ENCODE measurements around the gene STAT3. TPM values are rescaled to one million over a fixed set of nuclear protein-coding genes. Genes with fewer than 3 reads are reported as not detected.
A peak's percentile ranks its signal among the peaks of the same experiment; 100 is the strongest.

STAT3 gene
- total RNA-seq, 2 donors from 2014 or later, result 79.4 to 99.5 TPM

GRCh38 chr17:42274812-42275526 is 113.3 kb downstream of the STAT3 start:
- ATAC-seq, result no peak
- peak overlapping the region in 1 of 2 donors; percentile 77 for H3K4me3 ChIP-seq
- H3K27ac ChIP-seq, result peak overlapping the region in 1 of 4 donors; percentile 89
- WGBS, 2 donors, result 28 to 30% methylated on average over 13 of the region's 13 CpGs
- H3K27me3 ChIP-seq, result no peaks in the 10 kb centered on the region
- DNase-seq, result no peak
- H3K9me3 ChIP-seq, result no peaks in the 10 kb centered on the region
- H3K36me3 ChIP-seq (replicated peaks in 1 of 2; ENCODE audit: insufficient read depth in 1 of 2, low read depth in 2 of 2), result no peaks in the 10 kb centered on the region
- TF ChIP-seq POLR2A (IDR thresholded peaks at IDR 0.05), result no peak
- TF ChIP-seq, protein P1, sequence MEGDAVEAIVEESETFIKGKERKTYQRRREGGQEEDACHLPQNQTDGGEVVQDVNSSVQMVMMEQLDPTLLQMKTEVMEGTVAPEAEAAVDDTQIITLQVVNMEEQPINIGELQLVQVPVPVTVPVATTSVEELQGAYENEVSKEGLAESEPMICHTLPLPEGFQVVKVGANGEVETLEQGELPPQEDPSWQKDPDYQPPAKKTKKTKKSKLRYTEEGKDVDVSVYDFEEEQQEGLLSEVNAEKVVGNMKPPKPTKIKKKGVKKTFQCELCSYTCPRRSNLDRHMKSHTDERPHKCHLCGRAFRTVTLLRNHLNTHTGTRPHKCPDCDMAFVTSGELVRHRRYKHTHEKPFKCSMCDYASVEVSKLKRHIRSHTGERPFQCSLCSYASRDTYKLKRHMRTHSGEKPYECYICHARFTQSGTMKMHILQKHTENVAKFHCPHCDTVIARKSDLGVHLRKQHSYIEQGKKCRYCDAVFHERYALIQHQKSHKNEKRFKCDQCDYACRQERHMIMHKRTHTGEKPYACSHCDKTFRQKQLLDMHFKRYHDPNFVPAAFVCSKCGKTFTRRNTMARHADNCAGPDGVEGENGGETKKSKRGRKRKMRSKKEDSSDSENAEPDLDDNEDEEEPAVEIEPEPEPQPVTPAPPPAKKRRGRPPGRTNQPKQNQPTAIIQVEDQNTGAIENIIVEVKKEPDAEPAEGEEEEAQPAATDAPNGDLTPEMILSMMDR (IDR thresholded peaks at IDR 0.05), result no peak
- intact Hi-C loops (cut with DNase I), result no loop called here
- peaks cover 25% of the 10 kb centered on the region for H3K4me1 ChIP-seq

- Histone ChIP-seq H3K4me1 (peaks cover 25% of the 10 kb centered on the region), H3K36me3 (replicated peaks in 1 of 2; ENCODE audit: insufficient read depth in 1 of 2, low read depth in 2 of 2) (no peaks in the 10 kb centered on the region), H3K27ac (no peak overlapping the region), H3K4me3 (no peak overlapping the region), H3K27me3 (no peaks in the 10 kb centered on the region), H3K9me3 (no peaks in the 10 kb centered on the region)
- TF ChIP-seq, protein P1 (IDR thresholded peaks at IDR 0.05), result no peak
- no peak for TF ChIP-seq POLR2A (IDR thresholded peaks at IDR 0.05)
- DNase-seq, result no peak
- no peak for ATAC-seq
- 65 to 83% methylated on average over 3 of the region's 3 CpGs for WGBS, 2 donors
- intact Hi-C loops (cut with DNase I), result no loop called here
Measured at GRCh38 chr17:42274253-42274542, 114.0 kb downstream of the STAT3 start.

DNA sequence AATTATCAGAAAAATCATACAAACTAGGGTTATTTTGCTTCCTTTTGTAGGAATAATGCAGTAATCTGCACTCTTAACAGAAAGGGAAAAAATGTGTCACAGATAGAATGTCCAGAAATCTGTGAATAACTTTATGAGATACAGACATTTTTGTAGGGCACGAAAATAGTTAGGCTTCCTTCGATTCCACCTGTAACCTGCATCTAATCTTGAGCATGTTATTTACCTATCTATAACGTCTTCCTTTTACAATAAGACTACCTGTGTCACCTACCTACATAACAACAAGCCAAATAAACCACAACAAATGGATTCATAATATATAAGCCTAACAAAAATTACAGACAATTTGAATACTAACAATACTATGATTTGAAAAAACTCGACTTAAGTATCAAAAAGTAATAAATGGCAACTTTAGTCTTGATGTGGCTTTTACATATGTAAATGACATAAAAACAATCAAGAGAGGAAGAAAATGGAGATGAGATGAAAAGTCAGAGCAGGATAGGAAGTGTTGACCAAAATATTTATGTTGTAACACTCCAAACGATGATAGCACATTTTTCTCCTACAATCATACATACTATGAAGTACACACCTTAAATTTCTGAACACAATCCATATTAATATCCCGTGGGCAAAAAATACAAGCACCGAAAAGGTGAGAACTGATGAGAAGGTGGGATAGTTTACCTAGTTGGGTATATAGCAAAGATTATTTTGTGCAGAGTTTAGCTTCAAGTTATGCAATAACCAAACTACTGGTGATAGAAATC is 114.6 kb downstream of the STAT3 start:
- ATAC-seq (no peak), DNase-seq (no peak)
- Histone ChIP-seq H3K36me3 (replicated peaks in 1 of 2; ENCODE audit: insufficient read depth in 1 of 2, low read depth in 2 of 2) (no peaks in the 10 kb centered on the region), H3K27ac (no peak overlapping the region), H3K9me3 (no peaks in the 10 kb centered on the region), H3K4me3 (no peak overlapping the region), H3K4me1 (peaks cover 25% of the 10 kb centered on the region), H3K27me3 (no peaks in the 10 kb centered on the region)
- intact Hi-C loops (cut with DNase I), result no loop called here
- WGBS, 2 donors, result 51 to 70% methylated on average over 7 of the region's 7 CpGs
- no peak for TF ChIP-seq POLR2A (IDR thresholded peaks at IDR 0.05)
- TF ChIP-seq, protein P1 (IDR thresholded peaks at IDR 0.05), result no peak

GRCh38 chr17:42272162-42272907 is 115.9 kb downstream of the STAT3 start:
- Histone ChIP-seq H3K9me3 (no peaks in the 10 kb centered on the region), H3K27ac (no peak overlapping the region), H3K27me3 (no peaks in the 10 kb centered on the region), H3K4me3 (no peak overlapping the region), H3K4me1 (peaks cover 23% of the 10 kb centered on the region), H3K36me3 (replicated peaks in 1 of 2; ENCODE audit: insufficient read depth in 1 of 2, low read depth in 2 of 2) (no peaks in the 10 kb centered on the region)
- ATAC-seq (no peak), DNase-seq (no peak)
- TF ChIP-seq, protein P1 (IDR thresholded peaks at IDR 0.05), result no peak
- TF ChIP-seq POLR2A (IDR thresholded peaks at IDR 0.05), result no peak
- WGBS, 2 donors, result 73 to 78% methylated on average over 7 of the region's 7 CpGs
- intact Hi-C loops (cut with DNase I), result no loop called here
